Left forelimb (tissue), 1 donor: ENCODE results near the gene FERMT1.

ENCODE experiments used
- DNase-seq: peaks from one replicate; pipeline ENCODE4 v3.0.0-alpha.2; 2018; ENCODE audit warnings: low spot score

FERMT1 gene, protein sequence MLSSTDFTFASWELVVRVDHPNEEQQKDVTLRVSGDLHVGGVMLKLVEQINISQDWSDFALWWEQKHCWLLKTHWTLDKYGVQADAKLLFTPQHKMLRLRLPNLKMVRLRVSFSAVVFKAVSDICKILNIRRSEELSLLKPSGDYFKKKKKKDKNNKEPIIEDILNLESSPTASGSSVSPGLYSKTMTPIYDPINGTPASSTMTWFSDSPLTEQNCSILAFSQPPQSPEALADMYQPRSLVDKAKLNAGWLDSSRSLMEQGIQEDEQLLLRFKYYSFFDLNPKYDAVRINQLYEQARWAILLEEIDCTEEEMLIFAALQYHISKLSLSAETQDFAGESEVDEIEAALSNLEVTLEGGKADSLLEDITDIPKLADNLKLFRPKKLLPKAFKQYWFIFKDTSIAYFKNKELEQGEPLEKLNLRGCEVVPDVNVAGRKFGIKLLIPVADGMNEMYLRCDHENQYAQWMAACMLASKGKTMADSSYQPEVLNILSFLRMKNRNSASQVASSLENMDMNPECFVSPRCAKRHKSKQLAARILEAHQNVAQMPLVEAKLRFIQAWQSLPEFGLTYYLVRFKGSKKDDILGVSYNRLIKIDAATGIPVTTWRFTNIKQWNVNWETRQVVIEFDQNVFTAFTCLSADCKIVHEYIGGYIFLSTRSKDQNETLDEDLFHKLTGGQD

DNA sequence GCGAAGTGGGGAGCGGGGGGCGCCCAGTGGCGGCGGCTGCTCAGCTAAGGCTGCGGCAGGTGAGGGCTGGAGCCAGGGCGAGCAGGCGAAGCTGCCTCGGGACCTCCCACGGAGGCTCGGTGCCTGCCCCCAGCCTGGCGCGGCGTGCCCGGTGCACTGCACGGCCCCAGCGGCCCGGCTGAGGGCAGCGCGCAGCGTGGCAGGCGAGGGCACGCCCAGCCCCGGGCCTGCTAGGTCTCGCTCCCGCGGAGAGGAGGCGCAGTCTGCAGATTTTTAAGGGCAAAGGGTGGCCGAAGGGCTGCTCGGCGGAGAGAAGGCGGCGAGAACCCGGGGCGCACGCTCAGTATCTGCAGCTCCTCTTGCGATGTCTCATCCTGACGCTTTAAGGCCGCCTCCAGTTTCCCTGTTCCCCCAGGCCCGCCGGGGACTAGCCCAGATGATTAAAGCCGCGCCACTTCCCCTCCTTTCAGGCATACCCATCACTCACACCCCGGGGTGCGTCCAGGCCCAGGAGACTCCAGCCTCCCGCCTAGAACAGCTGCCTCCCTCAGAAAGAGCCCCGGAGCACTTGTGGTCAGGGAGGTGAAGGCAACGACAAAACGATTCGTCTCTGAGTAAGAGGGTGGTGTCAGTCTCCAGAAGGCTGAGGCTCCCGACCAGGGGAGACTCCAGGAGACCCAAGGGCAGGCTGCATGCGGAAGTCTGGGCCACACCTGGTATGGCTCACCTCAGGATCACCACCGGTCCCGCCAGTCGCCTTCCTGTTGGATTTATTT, at the start of gene FERMT1:
TSS of gene FERMT1 (minus strand) at position 158 of the 776 bp plus-strand sequence. CDS start 3,476 bp downstream, outside the sequence.
- DNase-seq: peak; percentile 66

DNA sequence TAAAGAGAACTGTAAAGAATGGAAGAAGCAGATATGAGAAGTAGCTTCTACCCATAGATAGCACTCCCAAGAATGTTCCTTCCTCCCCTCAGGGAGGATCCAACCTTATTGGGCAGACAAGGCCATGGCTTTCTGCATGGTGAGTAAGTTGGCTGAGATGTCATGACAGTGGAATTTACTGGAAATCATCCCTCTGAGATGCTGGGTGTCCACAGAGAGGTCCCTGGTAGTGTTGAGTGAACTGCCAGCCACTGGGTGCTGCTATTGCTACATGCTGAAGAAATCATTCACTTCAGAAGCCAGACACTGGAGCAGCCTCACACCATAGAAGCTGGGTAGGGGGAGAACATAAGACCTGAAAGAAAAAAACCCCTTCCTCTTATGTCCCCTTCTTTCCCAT, 46.4 kb upstream of the FERMT1 start:
- DNase-seq: no peak

DNA sequence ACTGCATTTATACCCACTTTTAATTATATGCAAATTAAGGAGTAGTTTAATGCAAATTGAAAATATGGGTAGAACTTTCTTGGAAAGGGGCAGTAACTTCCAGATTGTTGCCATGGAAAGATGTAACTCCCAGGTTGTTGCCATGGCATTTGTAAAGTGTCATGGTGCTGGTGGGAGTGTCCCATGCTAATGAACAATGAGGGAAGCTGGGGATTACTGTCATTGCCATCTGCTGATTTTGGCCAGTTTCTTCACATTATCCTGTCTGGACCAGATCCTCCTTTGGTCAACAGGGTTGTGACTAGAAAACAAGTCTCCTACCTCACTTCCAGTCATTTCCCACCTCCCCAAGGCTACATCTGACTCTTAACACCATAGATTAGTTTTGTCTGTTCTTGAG, 45.4 kb upstream of the FERMT1 start:
- DNase-seq: no peak

DNA sequence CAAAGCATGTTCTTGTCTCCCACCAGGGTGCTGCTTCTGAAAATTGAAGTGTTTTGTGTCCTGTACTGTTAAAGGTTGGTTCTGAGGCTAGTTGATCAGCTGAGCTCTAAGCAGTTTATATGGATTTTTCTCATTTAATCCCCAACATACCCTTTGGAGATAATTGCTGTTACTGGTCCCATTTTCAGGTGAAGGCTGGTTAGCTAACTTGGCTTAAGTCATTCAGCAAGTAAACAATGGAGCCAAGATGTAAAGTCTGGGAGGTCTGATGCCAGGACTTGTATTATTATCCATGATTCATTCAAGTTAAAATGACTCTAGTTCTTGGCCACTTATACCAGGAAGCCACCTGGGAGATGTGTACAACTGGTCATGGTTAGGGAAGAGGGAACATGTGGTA, 42.5 kb upstream of the FERMT1 start:
- no peak for DNase-seq

DNA sequence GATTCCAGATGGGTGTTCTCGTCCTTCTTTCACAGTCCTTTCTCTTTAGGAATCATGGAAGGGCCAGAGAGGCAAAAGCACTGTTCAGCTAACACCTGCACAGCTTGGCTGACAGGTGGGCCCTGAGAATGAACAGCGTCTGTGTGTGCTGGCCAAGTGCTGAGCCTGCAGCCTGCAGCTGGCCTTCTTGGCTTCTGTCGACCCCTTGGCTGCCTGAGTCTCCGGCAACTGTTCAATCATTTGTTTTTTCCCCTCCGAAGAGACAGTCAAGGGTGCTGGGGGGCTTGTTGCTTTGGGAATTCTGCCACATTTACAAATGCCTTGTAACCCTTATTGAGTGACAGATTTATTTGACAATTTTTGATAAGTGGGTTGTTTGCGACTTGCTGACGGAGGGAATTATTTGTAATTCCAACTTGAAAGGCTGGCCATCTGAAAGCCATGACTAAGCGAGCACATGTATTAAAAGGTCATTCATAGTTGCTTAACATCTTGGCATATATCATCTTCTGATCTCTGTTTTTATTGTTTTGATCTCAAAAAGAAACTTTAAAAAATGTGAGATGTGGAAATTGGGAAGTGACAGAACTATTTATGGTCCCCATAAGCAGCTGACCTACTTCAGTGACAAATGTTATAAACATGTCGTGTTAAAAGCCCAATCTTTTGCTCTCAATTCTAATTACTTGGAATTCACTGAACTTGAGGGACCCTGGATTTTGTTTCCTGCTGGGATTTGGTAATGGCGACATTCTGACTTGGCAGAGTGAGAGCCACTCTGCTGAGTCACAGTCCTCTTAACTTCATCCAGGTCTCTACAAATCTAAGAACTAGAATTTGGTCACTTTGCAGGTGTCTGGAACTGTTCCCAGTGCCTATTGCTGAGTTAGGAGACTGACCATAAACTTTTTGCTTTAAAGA, 41.9 kb upstream of the FERMT1 start:
- peak; percentile 79 for DNase-seq

DNA sequence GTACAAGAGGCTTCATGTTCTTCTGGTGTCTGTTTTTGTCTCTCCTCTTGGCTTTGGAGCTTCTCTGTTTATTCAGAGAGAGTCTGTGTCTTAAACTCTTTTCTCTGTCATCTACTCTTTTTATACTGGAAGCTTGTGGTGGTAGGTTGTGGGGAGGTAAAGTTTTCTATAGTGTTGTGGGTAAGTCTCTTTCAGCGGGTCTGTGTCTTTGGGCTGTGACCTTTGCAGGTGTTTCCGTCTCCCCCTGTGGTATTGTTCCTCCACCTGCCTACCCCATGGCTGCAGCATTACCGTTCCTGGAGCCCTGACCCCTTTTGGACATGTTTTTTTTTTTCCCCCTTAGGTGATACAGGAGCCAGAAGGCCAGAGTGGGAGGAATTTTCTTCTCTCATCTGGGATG, 37.9 kb upstream of the FERMT1 start:
- DNase-seq: no peak

DNA sequence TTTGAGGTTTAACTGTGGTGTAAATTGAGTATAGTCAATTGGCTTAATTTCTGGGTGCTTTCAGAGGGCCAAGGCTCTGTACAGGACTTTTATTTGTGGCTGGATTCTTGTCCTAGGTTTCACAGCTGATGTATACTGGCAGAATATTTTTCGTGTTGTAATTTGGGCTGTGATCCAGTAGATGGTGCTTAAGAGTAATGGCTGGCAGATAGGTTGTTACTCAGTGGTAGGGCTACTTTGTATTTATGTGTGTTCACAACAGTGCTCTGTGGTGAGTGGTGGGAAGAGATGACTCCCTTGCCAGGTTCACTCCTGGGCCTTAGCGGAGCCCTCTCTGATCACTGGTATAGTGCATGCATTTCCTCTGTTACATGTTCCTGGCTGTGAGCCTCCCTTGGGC, 34.5 kb upstream of the FERMT1 start:
- no peak for DNase-seq

DNA sequence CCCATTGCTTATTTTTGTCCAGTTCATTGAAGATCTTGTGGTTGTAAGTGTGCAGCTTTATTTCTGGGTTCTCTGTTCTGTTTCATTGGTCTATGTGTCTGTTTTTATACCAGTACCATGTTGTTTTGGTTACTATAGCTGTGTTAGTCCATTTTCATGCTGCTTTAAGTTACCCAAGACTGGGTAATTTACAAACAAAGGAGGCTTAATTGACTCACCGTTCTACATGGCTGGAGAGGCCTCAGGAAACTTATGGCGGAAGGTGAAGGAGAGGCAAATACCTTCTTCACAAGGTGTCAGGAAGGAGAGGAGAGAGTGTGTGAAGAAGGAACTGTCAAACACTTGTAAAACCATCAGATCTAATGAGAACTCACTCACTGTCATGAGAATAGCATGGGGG, 29.9 kb upstream of the FERMT1 start:
- no peak for DNase-seq

DNA sequence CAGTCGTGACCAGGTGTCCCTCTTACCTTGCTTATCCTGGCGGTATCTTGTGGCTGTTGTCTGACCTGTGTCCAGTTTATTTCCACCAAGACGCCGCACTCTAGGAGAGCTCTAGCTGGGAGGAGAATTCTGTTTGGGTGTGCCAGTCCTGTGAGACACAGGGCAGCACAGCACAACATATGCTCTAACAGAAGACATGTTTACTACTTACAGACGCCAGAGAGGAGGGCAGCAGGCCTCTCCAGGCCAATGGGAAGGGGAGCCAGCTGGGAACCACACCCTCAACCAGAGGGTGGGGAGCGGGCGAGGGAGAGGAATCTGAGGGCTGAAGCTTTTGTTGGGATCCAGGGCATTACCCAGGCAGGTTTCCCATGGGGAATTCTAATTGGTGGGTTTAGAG, 25.2 kb upstream of the FERMT1 start:
- DNase-seq: no peak

DNA sequence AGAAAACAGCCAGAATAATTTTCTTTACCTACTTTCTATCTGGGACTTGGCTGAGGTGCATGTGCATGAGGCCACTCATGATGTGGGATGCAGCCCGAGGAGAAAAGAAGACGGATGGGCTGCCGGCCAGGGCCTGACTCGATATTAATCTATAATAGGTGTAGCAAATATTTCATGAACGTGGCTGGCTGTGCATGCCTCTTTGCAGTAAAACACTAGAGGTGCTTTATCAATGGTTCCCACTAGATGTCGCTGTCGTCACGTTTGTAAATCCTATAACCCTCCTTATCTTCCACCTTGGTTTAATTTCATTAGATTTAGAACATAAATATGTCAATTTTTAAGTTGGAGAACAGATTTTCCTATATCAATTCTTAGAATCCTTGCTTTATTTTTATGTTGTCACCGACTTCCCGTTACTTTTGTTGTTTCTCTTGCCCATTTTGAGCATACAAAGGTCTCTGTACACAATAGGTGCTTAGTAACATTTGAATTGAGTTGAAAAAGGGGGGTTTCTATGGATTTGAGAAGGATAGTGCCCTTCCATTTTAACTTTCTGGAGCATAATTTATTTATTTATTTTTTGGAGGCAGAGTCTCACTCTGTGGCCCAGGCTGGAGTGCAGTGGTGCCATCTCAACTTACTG, 19.6 kb upstream of the FERMT1 start:
- DNase-seq: no peak

DNA sequence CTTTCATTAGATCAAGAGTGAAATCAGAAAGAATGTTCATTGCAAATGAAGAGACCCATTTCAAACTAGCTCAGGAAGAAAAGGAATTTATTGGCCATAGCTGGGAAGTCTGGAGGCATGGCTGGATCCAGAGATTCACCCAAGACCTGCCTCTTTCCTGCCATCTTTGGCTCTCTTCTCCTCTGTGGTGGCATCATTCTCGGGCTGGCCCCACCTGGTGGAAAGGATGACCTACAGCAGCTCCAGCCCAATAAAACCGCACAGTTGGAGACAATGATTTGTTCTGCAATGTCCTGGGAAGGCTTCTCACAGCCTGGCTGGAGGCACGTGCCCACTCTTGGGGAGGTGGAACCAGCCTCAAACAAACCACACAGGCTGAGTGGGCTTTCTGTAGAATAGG, 18.1 kb upstream of the FERMT1 start:
- no peak for DNase-seq

DNA sequence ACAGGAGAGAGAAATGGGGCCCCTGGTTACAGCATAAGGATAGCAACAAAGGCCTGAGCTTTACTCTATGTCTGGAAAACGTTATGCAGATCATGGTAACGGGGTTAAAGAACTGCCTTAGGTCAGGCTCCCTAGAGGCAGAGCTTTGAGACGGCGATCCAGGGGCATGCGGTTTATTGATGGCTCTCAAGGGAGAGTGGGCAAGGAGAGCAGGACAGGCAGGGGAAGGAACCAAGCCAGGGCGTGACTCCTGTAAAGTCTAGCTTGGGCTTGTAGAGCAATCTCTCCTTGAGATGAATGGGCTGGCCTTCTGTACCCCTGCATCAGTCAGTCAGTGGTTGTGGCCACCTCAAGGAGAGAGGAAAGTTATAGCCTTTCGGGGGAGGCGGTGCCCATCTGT, 12.5 kb upstream of the FERMT1 start:
- no peak for DNase-seq

DNA sequence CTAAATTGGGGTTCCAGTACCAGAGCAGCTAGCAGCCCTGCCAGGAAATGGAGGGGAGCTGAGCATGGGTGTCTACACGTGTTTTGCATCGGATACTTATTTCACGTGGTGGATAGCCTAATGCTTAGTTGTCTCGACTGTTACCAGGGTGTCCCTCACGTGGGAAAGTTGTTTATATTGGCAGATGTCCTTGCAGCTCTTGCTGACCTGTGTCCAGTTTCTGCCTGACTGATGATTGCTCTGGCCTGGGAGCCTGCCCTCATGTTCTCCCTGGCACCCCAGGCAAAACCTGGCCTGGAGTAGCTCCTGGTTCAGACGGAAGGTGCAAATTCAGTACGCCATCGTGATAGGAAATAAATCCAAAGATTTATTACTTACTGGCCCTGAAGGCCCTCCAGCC, 11.8 kb upstream of the FERMT1 start:
- no peak for DNase-seq

DNA sequence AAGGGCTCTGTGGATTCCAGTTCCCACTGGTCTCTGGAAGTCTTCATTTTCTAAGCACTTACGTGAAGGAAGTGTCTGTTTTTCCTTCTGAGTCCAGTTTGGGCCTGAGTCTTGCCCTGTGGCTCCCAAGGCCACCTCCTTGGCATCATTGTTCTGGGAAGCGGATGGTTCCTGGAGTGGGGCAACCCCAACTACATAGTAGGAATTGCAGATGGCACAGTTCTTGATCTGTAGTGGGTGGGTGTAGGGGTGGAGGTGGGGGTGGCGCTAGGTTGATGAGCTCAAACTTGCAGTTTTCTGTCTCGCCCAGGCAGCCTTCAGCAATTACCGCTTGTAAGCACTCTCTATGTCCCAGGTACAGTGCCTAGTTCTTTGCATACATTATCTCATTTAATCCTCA, 7.2 kb upstream of the FERMT1 start:
- DNase-seq: no peak

DNA sequence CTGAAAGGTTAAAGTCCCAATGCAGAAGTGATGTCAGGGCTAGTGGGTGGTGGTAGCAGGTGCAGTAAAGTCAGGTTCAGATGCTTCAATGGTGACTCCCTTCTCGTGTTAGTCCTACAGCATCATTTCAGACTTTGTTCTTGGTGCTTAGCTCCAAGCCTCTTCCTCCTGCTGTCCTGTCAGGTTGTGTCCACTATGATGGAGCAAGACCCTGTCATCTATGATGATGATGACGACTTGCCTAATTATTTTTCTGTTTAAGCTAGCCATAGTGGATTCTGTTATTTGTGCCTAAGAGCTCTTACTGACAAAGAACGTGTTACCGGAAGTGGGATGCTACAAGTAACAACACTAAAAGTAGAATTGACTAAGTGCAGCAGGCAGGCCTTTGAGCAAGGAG, 5.0 kb upstream of the FERMT1 start:
- no peak for DNase-seq

DNA sequence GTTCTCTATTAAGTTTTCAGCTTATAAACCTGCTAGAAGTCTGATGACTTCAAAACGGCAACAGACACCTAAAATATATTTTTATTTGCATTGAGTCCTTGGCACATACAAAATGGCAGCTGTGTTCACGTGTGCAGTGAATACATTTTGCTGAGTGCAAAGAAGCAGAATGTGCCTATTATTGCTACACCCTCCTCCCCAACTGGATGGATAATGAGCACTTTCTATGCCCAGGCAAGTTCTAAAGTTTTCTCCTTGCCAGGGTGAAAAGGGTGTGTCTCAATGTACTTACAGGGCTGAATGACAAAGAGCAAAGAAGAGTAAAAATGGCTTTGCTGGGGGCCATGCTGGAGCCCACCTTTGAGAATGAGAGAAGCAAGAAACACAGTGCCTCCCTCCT, 4.0 kb upstream of the FERMT1 start:
- DNase-seq: no peak

DNA sequence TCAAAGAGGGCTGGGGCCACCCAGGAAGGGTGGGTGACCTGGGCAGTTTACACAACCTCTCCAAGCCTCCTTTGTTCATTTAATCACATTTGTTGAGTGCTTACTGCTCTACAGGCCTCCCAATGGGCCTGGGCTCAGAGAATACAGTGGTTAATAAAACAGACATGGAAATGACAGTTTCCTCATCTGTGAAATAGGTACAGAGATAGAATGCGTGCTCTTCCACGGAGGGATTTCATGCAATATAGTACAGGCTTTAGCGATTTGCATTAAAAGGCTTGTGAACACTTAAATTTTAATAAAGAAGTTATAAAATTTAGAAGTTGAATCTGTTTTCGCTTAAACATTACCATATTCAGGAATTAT, 802 bp upstream of the FERMT1 start:
- DNase-seq: no peak

DNA sequence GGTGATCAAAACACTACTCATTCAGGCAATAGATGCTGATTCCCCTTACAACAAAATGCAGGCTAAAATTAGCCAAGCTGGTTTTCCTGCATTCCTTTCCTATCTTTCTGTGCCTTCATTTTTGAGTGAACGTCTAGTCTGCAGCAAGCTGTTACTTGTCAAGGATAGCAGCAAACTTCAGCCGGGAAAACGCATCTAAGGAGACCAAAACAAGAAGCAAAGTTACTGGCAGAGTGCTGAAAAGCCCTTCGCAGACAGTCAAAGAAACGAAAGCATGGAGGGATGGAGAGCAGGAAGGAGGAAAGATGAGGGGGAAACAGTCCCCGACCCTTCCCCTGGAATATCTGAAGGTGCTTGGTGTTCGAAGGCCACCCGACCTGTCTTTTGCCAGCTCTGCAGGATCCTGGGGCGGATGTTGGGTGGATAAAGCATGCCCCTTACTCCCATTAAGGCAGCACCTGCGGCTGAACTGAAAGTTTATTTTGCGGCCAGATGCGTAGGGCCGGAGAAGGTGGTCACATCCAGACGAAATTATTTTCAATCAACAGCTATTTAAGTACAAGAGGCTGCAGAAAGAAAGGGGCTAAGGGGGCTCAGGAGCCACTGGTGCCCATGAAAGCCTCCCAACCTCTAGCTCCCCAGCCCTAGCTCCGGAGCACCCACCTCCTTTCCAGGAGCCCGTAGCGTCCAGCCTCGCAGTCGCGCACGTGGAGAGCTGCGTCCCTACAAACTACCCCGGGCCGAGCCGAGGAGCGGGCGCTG, 538 bp downstream of the FERMT1 start:
- DNase-seq: no peak

DNA sequence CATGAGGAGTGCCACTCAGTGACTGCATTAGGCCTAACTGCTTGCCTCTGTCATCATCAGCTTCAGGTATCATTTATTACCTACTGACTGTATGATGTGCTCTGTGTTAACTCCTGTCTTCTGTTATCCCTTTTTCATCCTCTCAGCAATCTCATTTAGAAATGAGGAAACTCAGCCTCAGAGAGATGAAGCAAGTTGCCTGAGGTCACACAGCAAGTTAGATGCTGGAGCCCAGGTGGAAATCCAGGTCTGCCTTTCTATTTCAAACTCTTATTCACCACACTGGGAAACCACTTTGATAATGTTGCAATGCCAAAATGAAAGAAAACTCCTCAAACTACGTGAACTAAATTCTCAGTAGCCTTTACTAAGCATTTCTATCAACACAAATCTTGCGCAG, 1.3 kb downstream of the FERMT1 start:
- DNase-seq: no peak

DNA sequence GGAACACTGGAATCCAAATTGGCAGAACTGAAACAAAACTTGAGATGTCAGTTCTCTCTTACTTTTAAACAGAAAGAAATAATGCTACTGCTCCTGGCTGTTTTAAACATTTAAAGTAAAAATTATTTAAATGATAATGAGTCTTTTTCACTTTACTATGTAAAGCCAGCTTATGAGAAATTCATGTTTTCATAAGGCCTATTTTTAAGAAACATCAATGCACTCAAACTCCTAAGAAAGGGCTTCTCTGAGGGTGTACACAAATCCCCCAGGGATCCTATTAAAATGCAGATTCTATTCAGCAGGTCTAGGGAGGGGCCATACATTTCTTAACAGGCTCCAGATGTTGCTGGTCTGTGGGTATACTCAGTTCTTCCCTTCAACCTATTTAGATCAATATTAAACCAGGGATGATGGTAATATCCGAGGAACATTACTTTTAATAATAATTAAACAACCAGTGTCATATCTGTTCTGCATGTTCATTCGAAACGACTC, 2.3 kb downstream of the FERMT1 start:
- no peak for DNase-seq
